Fibroblast of mammary gland (primary cell): ENCODE measurements around the gene PORCN.
A peak's percentile ranks its signal among the peaks of the same experiment; 100 is the strongest.

Experiments
- DNase-seq: peaks from one replicate; pipeline ENCODE4 v3.0.0-alpha.2; 2010; ENCODE audit warnings: low read depth
- H3K4me3 ChIP-seq: 2 replicates; pipeline ENCODE4 v1.5.1; 2011; ENCODE audit warnings: low read depth, mild to moderate bottlenecking, low read length, moderate library complexity; ENCODE audit not compliant: control insufficient read depth
- CTCF ChIP-seq: conservative IDR thresholded peaks from 2 replicates; pipeline ENCODE4 v1.5.1; 2011; ENCODE audit warnings: low read depth, low read length, inconsistent platforms; ENCODE audit not compliant: control insufficient read depth, insufficient read depth

The PORCN gene

GRCh38 chrX:48475774-48476577 lies 32.8 kb upstream of the PORCN start, which contains the start of gene FTSJ1:
Gene FTSJ1 (plus strand): TSS chrX:48476199. CDS start chrX:48478048, 1,849 bp downstream.
- peak; percentile 91 for DNase-seq
- H3K4me3 ChIP-seq: peak within 1 kb of the TSS; percentile 76
- TF ChIP-seq CTCF: no peak

DNA sequence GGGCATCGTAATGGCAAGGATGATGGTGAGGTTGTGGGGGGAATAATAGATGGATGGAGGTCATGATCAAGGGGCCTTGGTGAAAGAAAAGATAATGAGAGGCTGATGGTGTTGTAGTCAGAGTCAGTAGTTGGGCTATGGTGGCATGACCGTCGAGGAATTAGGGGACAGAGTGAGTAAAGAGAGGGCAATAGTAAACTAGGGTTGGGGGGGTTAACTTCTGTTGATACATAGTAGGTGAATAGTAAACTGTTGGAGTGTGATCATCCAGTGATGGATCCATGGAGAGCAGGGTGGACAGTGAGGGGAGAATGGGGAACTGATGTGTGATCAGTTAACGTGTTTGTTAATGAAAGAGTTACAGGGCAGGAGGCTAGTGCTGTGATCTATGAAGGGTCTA lies 31.9 kb upstream of the PORCN start:
- no peak for TF ChIP-seq CTCF
- no peak for DNase-seq
- peak overlapping the region; percentile 76 for H3K4me3 ChIP-seq

DNA sequence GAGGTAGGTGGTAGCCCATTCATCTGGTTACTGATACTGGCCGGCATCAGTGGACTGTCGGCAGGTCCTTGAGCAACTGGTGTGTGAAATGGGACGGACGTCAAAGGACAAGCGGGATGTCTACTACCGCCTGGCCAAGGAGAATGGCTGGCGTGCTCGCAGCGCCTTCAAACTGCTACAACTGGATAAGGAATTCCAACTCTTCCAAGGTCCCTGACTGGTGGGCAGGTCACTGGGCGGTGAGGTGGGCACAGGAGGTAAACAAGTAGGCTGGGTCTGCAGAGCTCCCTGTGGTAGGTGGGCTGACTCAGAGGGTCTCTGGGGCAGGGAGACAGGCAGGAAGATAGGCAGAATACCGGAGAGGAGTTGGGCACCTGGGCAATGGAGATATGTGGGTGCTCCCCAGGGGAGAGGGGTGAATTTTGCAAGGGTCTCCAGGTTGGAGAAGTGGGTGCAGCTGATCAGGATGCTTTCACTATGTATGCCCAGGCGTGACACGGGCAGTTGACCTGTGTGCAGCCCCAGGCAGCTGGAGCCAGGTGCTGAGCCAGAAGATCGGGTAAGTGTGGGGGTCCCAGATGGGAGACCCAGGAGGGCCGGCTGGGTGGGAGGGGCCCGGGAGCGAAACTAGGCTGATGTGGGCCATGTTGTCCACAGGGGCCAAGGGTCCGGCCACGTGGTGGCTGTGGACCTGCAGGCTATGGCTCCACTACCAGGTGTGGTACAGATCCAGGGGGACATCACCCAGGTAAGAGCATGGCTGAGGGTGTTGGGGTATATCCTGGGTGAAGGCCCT lies 30.6 kb upstream of the PORCN start:
- DNase-seq: no peak
- H3K4me3 ChIP-seq: no peak overlapping the region
- no peak for TF ChIP-seq CTCF

- no peak overlapping the region for H3K4me3 ChIP-seq
- TF ChIP-seq CTCF: no peak
- DNase-seq: no peak
These were observed 30.0 kb upstream of the PORCN start for GRCh38 chrX:48478806-48479205.

- no peak overlapping the region for H3K4me3 ChIP-seq
- no peak for DNase-seq
- no peak for TF ChIP-seq CTCF
These were observed 28.6 kb upstream of the PORCN start for GRCh38 chrX:48480142-48480541.

GRCh38 chrX:48480583-48480982 lies 28.2 kb upstream of the PORCN start:
- no peak for DNase-seq
- TF ChIP-seq CTCF: no peak
- no peak overlapping the region for H3K4me3 ChIP-seq
